Posterior cingulate gyrus (tissue), 11 donors: ENCODE measurements around the gene SERPINA1.
"Not testable (repeated sequence)": the region's sequence is repeated elsewhere in the genome, so short reads cannot be mapped to it uniquely, and the experiment has no call there.

Source experiments
- DNase-seq, 10 donors: peaks; one replicate each; pipeline versions ENCODE4 v3.0.0 to v3.0.0-alpha.2; 2020 to 2021; ENCODE audit warnings: mixed read lengths in 3 of 10
- intact Hi-C: fragments of 100-400 bp; cut with DNase I; formaldehyde crosslinking; loops from one replicate; pipeline ENCODE4 v1.15.1; 2023

Gene SERPINA1

DNA sequence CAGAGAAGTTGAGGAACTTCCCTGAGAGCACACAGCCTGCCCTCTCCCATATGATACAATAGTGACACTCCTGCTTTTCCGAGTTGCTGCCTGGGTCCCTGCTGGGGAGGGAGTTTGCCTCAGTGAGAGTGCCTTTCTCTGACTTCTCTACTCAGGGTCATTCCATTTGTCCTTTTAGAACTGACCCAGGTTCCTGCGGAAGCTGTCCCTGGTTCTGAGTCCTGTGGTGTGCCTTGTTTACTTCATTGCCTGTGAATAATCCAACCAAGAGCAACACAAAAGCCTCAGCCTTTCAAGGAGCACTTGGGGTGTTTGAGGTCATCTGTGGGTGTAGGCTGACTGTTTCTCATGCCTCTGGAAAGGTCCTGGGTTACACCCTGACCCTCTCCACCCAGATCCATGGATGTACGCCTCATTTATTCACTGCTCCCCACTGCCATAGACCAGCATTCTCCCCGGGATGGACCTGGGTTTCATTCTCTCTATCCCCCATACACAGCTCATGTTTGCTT lies 13.6 kb downstream of the SERPINA1 start:
- DNase-seq = peak in 1 of 10 donors; percentile 35
- intact Hi-C loops = no loop called here

DNA sequence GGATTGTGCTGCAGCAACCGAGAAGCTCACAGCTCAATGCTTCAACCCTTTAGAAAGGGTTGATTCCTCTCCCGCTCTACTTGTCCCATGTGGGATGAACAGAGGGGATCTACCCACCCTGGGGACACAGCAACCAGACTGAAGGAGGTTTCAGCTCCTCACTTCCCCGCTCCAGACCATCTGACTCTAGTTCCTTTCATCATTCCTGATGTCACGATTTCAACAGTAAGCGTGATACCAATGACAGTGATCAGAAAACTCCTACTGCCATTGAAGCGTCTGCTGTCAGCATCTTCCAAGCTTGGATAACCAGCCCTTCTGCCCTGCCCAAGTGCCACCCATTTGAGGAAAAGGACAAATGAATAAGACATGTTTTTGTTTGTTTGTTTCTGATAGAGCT lies 14.3 kb downstream of the SERPINA1 start:
- intact Hi-C loops = no loop called here
- peak in 1 of 10 donors; percentile 11 for DNase-seq

DNA sequence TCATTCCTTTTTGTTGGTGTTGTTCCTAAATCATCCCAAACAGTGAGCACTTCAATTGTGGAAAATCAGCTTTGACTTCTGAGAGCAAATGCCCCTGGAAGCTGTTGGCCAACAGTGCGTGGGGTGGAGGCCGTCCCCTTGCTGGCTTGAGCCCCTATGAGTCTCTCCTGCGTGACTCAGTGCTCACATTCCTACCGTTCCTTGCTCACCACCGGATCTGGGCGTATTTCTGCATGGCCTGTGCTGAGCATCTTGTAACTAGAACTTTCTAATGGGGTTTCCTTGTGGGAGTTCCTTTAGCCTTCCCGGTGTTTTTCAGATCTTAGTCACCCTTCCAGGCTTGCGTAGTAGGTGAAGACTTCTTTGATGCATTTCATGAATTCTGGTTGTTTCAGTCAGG lies 14.7 kb downstream of the SERPINA1 start:
- DNase-seq = peak in 1 of 10 donors; percentile 38

DNA sequence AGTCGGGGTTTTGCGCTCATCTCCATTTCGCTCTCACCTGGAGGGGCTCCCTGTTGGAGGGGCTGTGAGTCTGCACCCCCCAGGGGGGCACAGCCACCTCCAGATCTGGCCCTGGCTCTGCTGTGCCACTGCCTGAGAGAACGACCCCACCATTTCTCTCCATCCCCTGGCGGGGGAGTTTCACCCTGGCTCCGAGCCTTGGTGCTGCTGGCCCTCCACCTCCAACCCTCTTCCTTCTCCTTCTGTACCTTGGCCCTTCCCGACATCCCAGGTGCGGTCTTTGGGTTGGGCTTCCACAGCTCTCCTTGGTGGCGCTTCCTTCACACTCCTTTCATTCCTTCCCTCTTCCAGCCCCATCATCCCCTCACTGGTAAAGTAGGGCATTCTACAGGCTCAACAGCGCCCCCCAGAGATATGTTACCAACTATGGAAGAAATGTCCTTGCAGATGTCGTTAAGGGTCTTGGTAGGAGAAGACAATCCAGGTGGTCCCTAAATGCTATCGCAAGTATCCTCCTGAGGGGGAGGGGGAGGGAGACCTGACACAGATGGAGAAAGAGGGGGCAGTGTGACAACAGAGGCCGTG lies 16.3 kb downstream of the SERPINA1 start:
- DNase-seq = peak in 1 of 10 donors; percentile 70
- intact Hi-C loops = no loop called here

More for the DNA sequence above, 14.7 kb downstream of the SERPINA1 start:
- intact Hi-C loops = no loop called here

DNA sequence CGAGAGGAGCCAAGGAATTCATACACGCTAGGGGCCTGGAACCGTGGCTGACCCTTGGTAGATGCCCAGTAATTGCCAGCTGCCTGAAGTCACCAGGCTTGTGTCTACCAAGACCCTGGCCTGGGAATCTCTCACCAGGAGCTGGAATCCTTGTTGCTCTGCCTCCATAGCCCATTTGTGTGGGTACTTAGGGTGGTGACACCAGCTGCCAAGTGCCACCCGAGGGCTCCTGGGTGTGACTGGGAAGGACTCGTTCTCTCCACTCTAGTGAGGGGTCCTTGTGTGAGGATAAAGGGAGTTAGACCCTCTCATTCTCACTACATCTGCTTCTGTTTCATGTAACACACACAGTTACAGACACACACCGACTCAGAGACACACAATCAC lies 17.9 kb downstream of the SERPINA1 start:
- peak in 1 of 10 donors; percentile 35 for DNase-seq
- intact Hi-C loops = no loop called here

DNA sequence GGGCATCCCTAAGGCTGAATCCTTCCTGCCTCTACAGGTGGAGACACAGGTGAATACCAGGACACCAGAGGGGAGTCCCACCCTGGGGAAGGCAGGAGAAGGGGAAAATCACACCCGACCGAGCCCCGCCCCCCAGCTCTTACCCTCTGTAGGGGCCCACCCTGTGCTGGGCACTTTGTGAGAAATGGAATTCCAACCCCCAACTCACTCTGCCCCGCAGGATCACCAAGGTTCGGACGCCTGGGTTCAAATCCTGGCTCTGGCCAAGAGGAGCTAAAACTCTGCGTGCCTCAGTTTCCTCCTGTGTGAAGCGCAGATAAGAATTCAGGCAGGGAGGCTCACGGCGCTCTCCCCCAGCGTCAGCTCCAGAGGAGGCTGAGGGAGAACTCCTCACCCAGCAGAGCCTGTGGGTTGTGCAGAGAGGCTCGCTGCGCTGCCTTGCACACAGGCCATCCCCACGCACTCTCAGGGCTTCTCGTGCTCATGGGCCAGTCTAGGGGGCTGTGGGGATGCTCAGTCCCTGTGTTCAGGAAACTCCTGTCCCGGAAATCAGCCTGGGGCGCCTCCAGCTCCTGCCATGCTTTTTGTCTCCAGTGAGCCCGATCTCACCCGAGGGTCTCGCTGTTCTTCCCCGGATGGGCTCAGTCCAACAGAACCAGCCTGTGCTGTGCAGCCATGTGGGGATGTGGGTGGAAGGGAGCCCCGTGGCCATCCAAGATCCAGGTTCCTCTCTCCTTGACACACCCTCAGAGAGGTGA lies 18.5 kb downstream of the SERPINA1 start:
- intact Hi-C loops = not testable (repeated sequence)
- DNase-seq = peak in 1 of 10 donors; percentile 70

DNA sequence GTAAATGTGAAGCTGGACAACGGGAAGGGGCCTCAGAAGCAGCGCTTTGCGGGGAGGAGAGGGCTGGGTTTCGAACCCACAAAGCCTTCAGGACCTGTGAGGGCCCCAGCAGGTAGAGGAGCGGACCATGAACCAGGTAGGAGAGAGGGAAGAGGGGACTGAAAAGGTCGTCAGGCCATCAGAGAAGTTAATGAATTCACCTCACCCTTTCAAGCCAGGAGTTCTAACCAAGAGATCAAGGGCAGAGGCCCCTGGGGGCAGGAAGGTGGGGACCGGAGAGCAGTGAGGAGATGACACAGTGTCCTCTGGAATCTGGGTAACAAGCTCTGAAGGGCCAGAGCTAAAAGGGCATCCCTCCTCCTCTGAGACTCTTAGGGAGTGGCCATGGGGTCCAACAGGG lies 19.4 kb downstream of the SERPINA1 start:
- DNase-seq = peak in 1 of 10 donors; percentile 63
- intact Hi-C loops = no loop called here

DNA sequence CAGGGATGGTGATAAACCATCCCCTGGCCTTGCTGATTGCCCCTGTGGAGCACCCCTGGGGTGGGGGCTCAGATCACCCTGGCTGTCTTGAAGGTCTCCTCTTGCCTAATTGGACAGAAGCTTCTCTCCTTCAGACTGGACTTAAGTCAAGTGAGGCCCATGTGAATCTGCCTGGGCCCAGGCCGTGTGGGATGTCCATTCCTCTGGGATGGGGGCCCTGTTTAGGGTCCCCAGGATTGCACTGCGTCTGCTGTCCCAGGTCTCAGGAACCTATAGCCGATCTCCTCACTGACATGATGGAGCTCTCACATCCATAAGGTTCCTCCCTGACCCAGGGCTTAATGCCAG lies 20.2 kb downstream of the SERPINA1 start:
- intact Hi-C loops = no loop called here
- no peak for DNase-seq

DNA sequence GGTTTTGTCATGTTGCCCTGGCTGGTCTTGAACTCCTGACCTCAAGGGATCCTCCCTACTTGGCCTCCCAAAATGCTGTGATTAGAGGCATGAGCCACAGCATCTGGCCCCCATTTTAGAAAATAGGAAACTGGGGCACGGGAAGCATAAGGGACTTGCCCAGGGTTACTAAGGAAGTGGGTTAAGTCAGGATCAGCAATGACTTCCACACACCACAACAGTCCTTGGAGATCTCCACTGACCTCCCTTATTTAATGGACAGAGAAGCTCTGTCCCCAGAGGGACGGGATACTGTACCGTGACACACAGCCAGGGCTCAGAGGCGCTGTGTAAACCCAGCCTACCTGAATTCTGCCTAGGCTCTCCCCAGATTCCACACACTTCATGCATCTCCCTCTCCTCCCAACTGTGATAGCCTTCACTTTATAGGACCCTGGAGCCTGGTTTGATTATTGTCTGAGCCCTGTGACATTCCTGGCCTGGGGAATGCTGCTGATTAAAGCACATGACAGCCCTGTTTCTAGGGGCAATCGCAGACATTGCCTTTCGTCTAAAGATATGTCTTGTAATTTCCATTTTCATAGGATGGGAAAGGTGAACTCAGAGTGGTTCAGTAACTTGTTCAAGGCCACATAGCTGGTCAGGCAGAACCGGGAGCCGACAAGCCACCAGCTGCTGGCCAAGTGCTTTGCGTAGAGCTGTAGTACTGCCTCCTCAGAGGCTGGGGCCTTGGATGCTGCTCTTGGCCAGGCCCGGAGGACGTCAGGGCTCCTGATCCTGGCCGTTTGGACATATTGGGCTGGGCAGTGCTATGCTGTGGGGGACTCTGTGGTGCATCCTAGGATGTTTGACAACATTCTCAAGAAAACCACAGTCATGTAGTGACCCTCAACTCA lies 20.8 kb downstream of the SERPINA1 start:
- intact Hi-C loops = no loop called here
- peak in 1 of 10 donors; percentile 30 for DNase-seq

DNA sequence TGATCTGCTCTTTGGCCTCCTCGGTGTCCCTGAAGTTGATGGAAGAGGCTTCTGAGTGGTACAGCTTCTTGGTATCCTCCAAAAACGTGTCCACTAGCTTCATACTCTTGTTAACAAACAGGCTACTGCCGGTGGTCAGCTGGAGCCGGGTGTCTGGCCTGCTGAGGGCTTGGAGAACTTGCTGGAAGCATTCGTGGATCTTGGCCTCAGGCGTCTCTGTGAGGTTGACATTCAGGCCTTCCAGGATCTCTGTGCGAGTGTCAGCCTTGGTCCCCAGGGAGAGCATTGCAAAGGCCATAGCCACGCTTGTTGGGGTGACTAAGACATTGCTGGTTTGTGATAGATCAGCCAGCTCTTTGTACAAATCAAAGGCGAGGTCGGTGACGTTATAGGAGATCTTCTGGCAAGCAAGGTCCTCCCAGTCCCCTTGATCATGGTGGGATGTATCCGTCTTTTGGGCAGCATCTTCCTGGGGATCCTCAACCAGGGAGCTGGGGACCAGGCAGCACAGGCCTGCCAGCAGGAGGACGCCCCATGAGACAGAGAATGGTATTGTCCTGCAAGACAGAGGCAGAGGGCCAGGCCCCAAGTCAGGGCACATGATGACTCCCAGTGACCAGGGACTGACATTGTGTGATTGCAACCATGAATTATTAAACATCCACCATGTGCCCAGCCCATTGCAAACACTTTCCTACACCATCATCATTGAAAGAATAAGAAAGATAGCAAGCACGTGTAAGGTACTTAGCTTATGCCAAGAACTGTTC lies 22.1 kb downstream of the SERPINA1 start, which contains the start of gene SERPINA2:
SERPINA2 (minus strand) TSS at position 553 of the 770 bp plus-strand sequence.
- peak in 2 of 10 donors; percentile 41 to 65 for DNase-seq

DNA sequence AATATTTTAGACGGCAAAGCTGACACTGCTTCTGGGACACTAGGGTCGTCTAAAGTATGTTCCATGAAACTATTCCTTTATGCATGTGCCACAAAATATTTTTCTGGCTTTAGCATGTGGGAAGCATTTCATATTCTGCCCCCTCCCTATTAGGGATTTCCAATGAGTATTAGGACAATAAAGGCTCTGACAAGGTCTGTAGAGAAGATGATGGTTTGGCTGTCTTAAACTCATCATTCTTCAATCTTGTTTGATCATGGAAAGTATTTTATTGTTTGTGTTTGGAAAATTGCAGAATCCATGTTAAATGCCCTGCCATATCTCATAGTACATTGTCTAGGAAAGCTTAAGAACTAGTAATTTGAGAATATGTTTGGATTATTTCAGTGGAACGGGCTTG lies 22.8 kb downstream of the SERPINA1 start:
- no peak for DNase-seq
- intact Hi-C loops = no loop called here

More for the DNA sequence above, 22.1 kb downstream of the SERPINA1 start, which contains the start of gene SERPINA2:
- intact Hi-C loops = no loop called here

DNA sequence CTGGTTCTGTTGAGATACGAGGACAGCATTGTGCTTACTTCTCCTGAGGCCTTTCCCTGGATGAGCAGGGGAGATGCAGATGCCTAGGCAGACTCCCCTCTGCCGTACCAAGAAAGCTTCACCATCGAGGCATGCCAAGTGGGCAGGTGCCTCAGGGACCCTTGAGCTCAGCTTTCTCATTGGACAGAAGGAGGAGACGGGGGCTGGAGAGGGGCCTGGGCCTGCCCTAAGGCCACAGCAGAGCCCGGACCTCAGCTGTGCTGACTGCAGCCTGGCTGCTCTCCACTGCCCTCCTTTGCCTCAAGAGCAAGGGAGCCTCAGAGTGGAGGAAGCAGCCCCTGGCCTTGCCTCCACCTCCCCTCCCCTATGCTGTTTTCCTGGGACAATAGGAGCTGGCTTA lies 23.4 kb downstream of the SERPINA1 start:
- DNase-seq = peak in 1 of 10 donors; percentile 39
- intact Hi-C loops = no loop called here

DNA sequence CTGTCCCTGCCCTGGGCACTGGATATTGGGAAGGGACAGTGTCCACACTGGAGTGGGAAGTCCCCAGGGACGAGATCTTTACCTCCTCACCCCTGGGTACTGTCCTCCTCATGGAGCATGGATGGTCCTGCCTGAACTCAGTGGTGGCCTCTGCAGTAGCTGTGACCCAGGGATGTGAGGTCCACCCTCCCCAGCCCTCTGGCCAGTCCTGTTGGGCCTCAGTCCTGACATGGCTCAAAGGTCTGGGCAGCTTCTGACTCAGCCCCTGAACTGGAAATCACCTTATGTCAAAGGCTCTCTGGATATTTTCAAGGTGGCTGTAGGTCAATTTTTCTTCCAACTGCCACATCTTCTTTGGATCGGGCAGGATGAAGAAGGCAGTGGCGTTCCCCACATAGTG lies 24.4 kb downstream of the SERPINA1 start:
- DNase-seq = peak in 1 of 10 donors; percentile 52
- intact Hi-C loops = no loop called here

DNA sequence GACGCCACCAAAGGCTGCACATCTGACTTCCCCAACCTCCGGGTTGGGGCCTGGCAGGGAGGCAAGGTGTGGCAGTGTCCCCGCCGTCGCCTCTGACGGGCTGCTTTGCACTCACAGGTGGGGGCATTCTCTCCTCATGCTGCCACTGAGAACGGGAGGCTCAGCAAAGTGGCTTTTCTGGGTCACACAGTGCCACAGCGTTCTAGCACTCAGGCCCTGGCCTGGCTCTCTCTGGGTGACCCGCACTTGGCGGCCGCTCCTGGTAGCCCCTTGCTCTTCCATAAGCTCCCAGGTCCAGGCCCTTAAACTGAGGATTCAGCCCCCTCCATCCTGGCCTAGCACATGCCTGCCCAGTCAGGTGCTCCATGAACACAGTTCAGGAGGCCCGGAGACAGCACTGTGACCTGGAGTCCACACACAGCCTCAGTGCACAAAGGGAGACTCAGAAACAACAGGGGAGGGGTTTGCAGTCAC lies 25.2 kb downstream of the SERPINA1 start:
- peak in 1 of 10 donors; percentile 55 for DNase-seq
- intact Hi-C loops = no loop called here

DNA sequence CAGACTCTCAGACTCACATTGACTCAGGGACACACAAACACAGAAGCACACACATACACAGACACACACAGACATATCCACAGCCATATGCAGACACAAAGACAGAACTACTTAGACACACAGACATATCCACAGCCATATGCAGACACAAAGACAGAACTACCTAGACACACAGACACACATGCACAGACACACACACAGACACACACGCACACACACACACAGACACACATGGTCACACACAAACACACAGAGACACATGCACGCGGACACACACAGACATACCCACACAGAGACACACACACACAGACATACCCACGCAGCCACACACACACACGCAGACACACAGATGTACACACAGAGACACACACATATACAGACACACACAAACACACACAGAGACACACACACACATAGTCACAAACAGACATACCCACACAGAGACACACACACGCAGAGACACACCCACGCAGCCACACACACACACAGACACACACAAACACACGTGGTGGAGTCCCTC lies 25.7 kb downstream of the SERPINA1 start:
- intact Hi-C loops = no loop called here
- no peak for DNase-seq

DNA sequence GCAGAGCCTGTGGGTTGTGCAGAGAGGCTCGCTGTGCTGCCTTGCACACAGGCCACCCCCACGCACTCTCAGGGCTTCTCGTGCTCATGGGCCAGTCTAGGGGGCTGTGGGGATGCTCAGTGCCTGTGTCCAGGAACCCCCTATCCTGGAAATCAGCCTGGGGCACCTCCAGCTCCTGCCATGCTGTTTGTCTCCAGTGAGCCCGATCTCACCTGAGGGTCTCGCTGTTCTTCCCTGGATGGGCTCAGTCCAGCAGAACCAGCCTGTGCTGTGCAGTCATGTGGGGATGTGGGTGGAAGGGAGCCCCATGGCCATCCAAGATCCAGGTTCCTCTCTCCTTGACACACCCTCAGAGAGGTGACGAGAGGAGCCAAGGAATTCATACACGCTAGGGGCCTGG lies 26.7 kb downstream of the SERPINA1 start:
- peak in 1 of 10 donors; percentile 58 for DNase-seq
- intact Hi-C loops = no loop called here

DNA sequence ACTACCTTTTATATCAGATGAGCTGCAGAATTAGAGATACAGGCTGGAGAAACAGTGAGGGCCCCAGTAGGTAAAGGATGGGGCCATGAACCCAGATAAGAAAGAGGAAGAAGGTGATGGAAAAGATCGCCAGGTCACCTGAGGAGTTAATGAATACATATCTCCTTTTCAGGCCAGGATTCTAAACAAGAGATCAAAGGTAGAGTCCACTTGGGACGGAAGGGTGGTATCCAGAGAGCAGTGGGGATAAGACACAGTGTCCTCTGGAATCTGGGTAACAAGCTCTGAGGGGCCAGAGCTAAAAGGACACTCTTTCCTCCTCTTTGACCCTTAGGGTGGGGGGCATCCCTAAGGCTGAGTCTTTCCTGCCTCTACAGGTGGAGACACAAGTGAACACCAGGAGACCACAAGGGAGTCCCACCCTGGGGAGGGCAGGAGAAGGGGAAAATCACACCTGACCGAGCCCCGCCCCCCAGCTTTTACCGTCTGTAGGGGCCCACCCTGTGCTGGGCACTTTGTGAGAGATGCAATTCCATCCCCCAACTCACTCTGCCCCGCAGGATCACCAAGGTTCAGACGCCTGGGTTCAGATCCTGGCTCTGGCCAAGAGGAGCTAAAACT lies 27.3 kb downstream of the SERPINA1 start:
- peak in 1 of 10 donors; percentile 16 for DNase-seq
- intact Hi-C loops = no loop called here

DNA sequence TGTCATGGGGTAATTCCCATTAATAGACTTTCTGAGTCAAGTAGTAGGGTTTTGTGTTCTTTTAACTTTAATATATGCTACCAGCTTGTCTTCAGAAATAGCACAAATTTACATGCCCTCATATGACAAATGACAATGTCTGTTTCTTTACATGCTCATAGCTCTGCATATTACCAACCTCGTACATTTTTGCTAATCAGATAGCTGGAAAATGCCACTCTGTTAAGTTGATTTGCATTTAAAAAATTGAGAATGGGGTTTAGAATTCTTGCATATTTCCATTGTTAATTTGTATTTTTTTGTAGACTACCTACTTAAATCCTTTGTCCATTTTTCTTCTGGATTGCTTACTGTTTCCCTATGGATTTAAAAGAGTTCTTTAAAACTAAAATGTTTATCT lies 31.2 kb downstream of the SERPINA1 start:
- DNase-seq = no peak
- intact Hi-C loops = no loop called here

DNA sequence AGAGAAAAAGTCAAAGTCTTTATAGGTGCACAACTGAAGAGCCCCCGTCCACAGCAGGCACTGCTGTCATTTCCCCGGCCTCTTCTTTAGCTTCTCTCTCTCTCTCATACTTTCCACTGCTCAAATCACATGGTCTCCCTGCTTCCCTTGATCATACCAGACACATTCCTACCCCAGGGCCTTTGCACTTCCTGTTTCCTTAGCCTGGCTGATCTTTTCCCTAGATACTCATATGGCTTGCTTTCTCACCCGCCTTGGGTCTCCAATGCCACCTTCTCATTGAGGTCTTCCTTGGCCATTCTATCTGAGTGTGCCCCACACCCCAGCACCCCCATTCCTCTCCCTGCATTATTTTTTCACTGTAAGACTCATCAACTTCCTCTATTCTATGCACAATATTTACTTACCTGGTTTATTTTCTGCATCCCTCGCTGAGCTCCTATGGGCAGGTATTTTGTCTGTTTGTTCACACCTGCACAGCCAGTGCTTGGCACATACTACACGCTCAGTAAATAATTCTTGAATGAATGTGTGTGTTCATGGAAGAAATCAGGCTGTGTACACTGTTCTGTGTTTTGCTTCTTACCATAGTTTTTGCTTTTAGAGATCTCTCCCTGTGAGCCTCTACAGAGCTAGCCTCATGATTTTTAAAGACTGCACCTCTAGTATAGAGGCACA lies 31.9 kb downstream of the SERPINA1 start:
- DNase-seq = peak in 1 of 10 donors; percentile 12
- intact Hi-C loops = no loop called here
